Measurements from ENCODE around the gene RNF182.

RNF182 gene

DNA sequence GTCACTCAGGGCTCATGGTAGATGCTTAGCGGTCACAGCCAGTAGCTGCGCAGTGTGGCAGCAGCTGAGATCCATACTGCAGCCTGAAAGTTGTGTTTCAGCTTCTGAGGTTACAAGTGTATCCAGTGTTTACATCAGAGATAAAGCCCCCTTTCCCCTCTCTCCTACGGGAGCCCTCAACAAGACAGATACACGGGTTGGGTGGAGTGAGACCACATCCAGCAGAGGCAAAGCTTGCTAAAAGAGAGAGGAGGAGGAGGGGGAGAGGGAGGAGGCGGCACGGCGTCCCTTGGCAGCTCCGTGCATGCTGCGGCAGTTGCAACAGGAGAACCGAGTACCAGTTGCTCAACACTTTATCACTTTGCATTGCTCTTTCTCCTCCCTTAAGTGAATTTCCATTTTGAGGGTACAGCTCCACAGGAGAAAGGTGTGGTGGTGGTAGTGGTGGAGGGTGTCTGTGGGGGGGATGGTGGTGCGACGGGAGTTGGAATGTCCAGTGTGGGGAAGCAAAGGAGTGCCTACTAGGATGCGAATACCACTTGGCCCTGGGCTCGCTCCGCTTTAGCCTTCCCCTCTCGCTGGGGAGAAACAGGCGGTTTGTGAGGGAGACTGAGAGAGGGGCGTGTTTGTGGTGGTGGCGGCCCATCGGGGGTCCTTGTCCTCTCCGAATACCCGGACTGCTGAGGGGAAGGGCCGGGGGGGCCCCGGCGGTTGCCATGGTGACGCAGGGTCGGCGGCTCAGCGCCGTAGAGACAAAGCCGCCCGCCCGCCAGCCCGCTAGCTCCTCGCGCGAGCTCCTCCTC lies 405 bp upstream of the RNF182 start:
- TF ChIP-seq, protein P1, sequence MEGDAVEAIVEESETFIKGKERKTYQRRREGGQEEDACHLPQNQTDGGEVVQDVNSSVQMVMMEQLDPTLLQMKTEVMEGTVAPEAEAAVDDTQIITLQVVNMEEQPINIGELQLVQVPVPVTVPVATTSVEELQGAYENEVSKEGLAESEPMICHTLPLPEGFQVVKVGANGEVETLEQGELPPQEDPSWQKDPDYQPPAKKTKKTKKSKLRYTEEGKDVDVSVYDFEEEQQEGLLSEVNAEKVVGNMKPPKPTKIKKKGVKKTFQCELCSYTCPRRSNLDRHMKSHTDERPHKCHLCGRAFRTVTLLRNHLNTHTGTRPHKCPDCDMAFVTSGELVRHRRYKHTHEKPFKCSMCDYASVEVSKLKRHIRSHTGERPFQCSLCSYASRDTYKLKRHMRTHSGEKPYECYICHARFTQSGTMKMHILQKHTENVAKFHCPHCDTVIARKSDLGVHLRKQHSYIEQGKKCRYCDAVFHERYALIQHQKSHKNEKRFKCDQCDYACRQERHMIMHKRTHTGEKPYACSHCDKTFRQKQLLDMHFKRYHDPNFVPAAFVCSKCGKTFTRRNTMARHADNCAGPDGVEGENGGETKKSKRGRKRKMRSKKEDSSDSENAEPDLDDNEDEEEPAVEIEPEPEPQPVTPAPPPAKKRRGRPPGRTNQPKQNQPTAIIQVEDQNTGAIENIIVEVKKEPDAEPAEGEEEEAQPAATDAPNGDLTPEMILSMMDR (conservative IDR thresholded peaks at IDR 0.05; ENCODE audit: low read length): no peak
- peak; percentile 42 for DNase-seq (ENCODE audit: low read depth)
- H3K4me3 ChIP-seq (ENCODE audit: low read length): peak overlapping the region; percentile 68

DNA sequence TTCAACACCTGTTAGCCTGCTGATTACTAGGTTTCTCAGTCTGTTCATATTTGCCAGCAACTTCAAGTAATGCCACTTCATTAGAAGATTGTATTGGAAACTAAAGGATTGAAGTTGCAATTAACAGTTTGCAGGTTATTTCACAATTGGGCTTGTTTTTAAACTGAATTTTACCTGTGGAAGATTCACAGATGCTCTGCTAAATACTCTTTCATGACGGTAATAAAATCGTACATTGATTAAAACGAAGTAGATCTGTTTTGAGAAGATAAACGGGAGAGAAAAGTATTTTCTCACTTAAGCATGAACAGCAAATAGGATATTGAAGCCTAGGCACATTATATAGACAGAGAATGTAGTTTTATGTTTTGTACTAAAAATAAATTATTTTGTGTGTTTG lies 1.6 kb downstream of the RNF182 start:
- DNase-seq (ENCODE audit: low read depth): no peak
- TF ChIP-seq, protein P1 (conservative IDR thresholded peaks at IDR 0.05; ENCODE audit: low read length): no peak
- no peak overlapping the region for H3K4me3 ChIP-seq (ENCODE audit: low read length)

DNA sequence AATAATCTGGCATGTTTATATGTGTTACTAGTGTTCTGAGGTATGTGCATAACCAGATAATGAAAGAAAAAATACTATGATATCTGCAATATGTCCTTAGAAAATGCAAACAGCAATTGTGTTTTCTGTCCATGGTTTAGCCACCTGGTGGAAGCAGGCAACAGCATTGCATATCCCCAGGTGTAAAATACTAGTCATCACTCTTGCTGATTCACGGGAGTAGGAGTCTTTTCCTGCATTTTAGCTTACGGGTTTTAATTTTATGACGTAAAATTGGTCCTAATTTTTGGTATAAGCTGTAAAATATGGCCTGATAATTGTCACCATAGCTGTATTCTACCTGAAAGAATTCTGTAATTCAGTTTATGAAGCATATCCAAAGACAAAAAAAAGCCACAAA lies 2.5 kb downstream of the RNF182 start:
- TF ChIP-seq, protein P1 (conservative IDR thresholded peaks at IDR 0.05; ENCODE audit: low read length): no peak
- H3K4me3 ChIP-seq (ENCODE audit: low read length): no peak overlapping the region
- DNase-seq (ENCODE audit: low read depth): no peak

DNA sequence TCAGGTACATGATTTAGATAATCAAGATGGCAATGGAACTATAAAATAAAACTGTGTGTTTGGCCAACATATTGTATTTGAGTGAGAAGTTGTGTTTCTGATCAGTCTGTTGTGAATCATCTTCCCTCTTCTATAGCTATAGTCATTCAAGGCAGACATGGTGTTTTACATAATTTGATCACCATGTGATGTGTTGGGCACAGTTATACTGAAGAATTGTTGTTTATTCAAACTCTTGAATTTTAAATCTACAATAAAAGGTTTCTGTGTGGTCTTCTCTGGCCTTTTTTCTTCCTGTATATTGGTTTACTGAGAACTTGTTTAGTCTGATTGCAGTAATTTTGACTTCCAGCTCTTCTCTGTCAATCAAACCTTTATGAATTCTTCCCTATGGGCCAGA lies 4.4 kb downstream of the RNF182 start:
- no peak for DNase-seq (ENCODE audit: low read depth)
- TF ChIP-seq, protein P1 (conservative IDR thresholded peaks at IDR 0.05; ENCODE audit: low read length): no peak
- no peak overlapping the region for H3K4me3 ChIP-seq (ENCODE audit: low read length)

DNA sequence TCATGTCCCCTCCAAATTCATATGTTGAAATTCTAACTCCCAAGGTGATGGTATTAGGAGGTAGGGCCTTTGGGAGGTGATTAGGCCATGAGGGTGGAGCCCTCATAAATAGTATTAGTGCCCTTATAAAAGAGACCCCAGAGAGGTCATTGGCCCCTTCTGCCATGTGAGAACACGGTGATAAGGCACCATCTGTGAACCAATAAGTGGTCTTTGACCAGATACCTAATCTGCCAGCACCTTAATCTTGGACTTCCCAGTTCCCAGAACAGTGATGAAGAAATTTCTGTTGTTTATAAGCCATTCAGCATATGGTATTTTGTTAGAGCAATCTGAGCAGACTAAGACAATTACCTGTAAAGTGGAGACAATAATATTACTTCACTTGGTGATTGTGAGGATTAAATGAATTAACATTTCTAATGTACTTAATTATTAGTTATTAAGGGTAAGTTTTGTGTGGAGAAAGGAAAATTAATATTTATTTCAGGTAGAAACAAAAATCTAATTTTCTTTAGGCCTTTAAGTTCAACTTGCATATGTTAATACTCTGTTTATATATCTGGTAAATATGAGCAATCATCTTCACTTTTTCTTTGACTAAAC lies 7.1 kb downstream of the RNF182 start:
- H3K4me3 ChIP-seq (ENCODE audit: low read length): no peak overlapping the region
- DNase-seq (ENCODE audit: low read depth): no peak
- TF ChIP-seq, protein P1 (conservative IDR thresholded peaks at IDR 0.05; ENCODE audit: low read length): no peak

DNA sequence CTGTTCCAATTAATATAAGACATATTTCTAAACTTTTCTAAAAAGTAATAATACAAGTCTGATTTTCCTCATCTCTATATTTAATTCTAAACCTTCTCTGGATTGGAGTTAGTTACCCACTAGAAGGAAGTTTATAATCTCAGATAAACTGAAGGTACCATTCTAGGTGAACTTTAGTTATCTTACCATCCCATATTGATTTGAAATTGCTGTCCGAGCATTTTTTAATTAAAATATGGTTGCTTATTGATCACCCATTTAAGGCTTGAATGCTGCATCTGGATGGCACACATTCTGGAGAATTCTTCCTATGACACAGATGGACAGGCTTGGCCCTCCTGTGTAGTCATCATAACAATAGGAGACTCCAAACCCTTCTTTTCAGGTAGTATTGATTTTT lies 8.0 kb downstream of the RNF182 start:
- TF ChIP-seq, protein P1 (conservative IDR thresholded peaks at IDR 0.05; ENCODE audit: low read length): no peak
- no peak overlapping the region for H3K4me3 ChIP-seq (ENCODE audit: low read length)
- DNase-seq (ENCODE audit: low read depth): no peak

DNA sequence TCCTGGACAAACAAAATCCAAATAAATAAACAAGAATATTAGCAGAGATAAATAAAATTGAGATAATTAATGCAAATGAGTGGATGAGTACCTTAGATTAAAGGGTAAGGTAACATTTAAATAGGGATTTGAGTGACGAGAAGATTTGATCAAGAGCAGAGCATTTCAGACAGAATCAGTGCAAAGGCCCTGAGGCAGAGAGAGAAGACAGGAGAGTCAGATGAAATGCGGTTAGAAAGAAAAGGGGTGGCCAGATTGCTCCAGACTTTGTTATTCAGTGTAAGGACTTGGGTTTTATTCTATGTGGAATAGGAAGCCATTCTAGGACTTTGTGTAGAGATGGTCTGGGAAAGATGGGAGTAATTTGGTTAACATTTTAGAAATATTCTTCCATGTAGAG lies 10.0 kb downstream of the RNF182 start:
- no peak for DNase-seq (ENCODE audit: low read depth)
- TF ChIP-seq, protein P1 (conservative IDR thresholded peaks at IDR 0.05; ENCODE audit: low read length): no peak
- H3K4me3 ChIP-seq (ENCODE audit: low read length): no peak overlapping the region
